B cell (primary cell): ENCODE data around the gene TNRC6A.

Source experiments
- CTCF ChIP-seq: fragments of 200-600 bp; IDR thresholded peaks from one replicate; pipeline ENCODE4 v1.8.0; 2022; ENCODE audit warnings: antibody characterized with exemption, mild to moderate bottlenecking
- EZH2 ChIP-seq: IDR thresholded peaks from 2 replicates; pipeline ENCODE4 v1.6.1; 2012; ENCODE audit warnings: borderline replicate concordance, low read depth, mild to moderate bottlenecking, moderate library complexity, low read length; ENCODE audit not compliant: insufficient read depth, poor library complexity, severe bottlenecking

GRCh38 chr16:24778671-24779070 is 49.2 kb downstream of the TNRC6A start:
- no peak for TF ChIP-seq CTCF
- no peak for TF ChIP-seq EZH2
